Ascending aorta (tissue), 2 donors: ENCODE data around the gene MLLT3. TPM values are rescaled to one million over a fixed set of nuclear protein-coding genes. Genes with fewer than 3 reads are reported as not detected.

ENCODE experiments used
- DNase-seq, 2 donors: peaks; one replicate each; pipeline ENCODE4 v3.0.0-alpha.2; 2019; ENCODE audit warnings: low spot score in 2 of 2
- H3K27ac ChIP-seq, 2 donors: fragments of 200-600 bp; sonication (generic); one replicate each; pipeline ENCODE4 v1.5.1; 2016 to 2017; ENCODE audit warnings: mild to moderate bottlenecking in 1 of 2
- H3K27me3 ChIP-seq: fragments of 200-600 bp; sonication (generic); one replicate; pipeline ENCODE4 v1.5.1; 2017
- H3K36me3 ChIP-seq, 2 donors: fragments of 200-600 bp; sonication (generic); one replicate each; pipeline ENCODE4 v1.5.1; 2016
- H3K4me1 ChIP-seq, 2 donors: fragments of 200-600 bp; sonication (generic); one replicate each; pipeline ENCODE4 v1.5.1; 2016 to 2017; ENCODE audit warnings: mild to moderate bottlenecking in 1 of 2
- H3K4me3 ChIP-seq, 2 donors: fragments of 200-600 bp; sonication (generic); one replicate each; pipeline ENCODE4 v1.5.1; 2016 to 2017; ENCODE audit warnings: mild to moderate bottlenecking in 1 of 2
- H3K9me3 ChIP-seq, 2 donors: fragments of 200-600 bp; sonication (generic); one replicate each; pipeline ENCODE4 v1.5.1; 2016
- CTCF ChIP-seq, 3 experiments: fragments of 200-600 bp in 2 of 3; fragments of 450-650 bp in 1 of 3; sonication (generic) in 2 of 3; IDR thresholded peaks; one replicate each; pipeline ENCODE4 v1.5.1; 2016 to 2019; ENCODE audit warnings: antibody characterized with exemption in 3 of 3, mild to moderate bottlenecking in 1 of 3, moderate library complexity in 1 of 3
- intact Hi-C: fragments of 100-400 bp; cut with DNase I; formaldehyde crosslinking; loops from one replicate; pipeline ENCODE4 v1.15.1; 2023
- total RNA-seq: library from RNA; depleted of rRNA; stranded (reverse); fragments of >200 nt; gene quantifications from one replicate; pipeline ENCODE4 v1.1.0, GENCODE V29; 2016

MLLT3 gene
- total RNA-seq, 1 donor from 2014 or later: 16.8 TPM

GRCh38 chr9:20603524-20604268, 18.6 kb downstream of the MLLT3 start:
- DNase-seq: no peak
- Histone ChIP-seq H3K4me1 (peaks cover 0 to 4% of the 10 kb centered on the region in 2 donors), H3K27me3 (no peaks in the 10 kb centered on the region), H3K27ac (no peak overlapping the region), H3K4me3 (no peak overlapping the region), H3K9me3 (no peaks in the 10 kb centered on the region), H3K36me3 (no peaks in the 10 kb centered on the region)
- intact Hi-C loops: no loop called here
- TF ChIP-seq CTCF (IDR thresholded peaks at IDR 0.05): no peak

- peaks cover 0 to 7% of the 10 kb centered on the region in 2 donors for H3K4me1 ChIP-seq
- no peak for TF ChIP-seq CTCF (IDR thresholded peaks at IDR 0.05)
- no peak overlapping the region for H3K4me3 ChIP-seq
- intact Hi-C loops: no loop called here
- H3K27me3 ChIP-seq: no peaks in the 10 kb centered on the region
- H3K27ac ChIP-seq: no peak overlapping the region
- no peaks in the 10 kb centered on the region for H3K9me3 ChIP-seq
- no peaks in the 10 kb centered on the region for H3K36me3 ChIP-seq
- no peak for DNase-seq
Observed at GRCh38 chr9:20601292-20601691, 21.0 kb downstream of the MLLT3 start.

- no peaks in the 10 kb centered on the region for H3K36me3 ChIP-seq
- no peaks in the 10 kb centered on the region for H3K9me3 ChIP-seq
- peaks cover 0 to 7% of the 10 kb centered on the region in 2 donors for H3K4me1 ChIP-seq
- intact Hi-C loops: no loop called here
- H3K27me3 ChIP-seq: no peaks in the 10 kb centered on the region
- TF ChIP-seq CTCF (IDR thresholded peaks at IDR 0.05): no peak
- no peak for DNase-seq
- H3K27ac ChIP-seq: no peak overlapping the region
- no peak overlapping the region for H3K4me3 ChIP-seq
Observed at GRCh38 chr9:20599195-20599594, 23.1 kb downstream of the MLLT3 start.

- Histone ChIP-seq H3K4me3 (no peak overlapping the region), H3K36me3 (no peaks in the 10 kb centered on the region), H3K27ac (no peak overlapping the region), H3K27me3 (no peaks in the 10 kb centered on the region), H3K9me3 (no peaks in the 10 kb centered on the region), H3K4me1 (peaks cover 0 to 7% of the 10 kb centered on the region in 2 donors)
- DNase-seq: no peak
- intact Hi-C loops: no loop called here
- TF ChIP-seq CTCF (IDR thresholded peaks at IDR 0.05): no peak
Observed at GRCh38 chr9:20598367-20598766, 23.9 kb downstream of the MLLT3 start.

- peaks cover 0 to 7% of the 10 kb centered on the region in 2 donors for H3K4me1 ChIP-seq
- H3K27me3 ChIP-seq: no peaks in the 10 kb centered on the region
- no peaks in the 10 kb centered on the region for H3K36me3 ChIP-seq
- no peak overlapping the region for H3K27ac ChIP-seq
- no peak for DNase-seq
- intact Hi-C loops: no loop called here
- TF ChIP-seq CTCF (IDR thresholded peaks at IDR 0.05): no peak
- no peak overlapping the region for H3K4me3 ChIP-seq
- no peaks in the 10 kb centered on the region for H3K9me3 ChIP-seq
Observed at GRCh38 chr9:20597862-20598261, 24.4 kb downstream of the MLLT3 start.
